ENCODE data around the gene NKX3-2.

The NKX3-2 gene

DNA sequence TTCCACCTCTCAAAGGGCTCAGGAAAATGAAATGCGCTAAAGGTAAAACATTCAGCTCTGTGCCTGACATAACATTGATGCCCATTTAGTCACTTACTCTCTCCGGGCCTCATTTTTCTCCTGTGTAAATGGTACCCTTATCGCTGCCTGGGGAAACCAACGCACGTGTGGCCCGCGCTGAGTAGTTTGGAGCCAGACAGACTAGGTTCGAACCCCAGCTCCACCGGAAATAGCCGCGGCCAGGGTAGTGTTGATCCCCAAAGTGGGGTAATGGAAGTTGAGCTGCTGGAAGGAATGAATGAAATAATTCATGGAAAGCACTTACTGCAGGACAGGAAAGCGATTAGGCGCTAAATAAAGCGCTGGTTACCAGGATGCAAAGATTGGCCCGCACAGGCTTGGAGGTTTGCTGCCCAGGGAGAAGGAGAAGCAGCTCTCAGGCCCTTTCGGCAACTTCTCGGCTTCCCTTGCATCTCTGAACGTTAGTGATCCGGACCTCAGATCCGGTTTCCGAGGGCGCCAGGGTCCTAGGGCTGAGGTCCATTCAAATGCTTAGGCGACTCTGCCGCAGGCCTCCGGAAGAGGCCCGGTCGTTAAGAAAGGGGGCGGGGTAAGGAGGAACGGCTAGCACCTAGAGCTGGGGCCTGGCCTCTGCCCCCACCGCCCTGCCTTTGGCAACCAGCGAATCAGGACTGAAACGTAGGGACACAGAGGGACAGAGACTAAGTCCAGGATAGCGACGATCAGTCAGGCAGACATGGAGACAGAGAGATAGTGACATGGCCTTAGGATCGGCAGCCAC, 13.3 kb downstream of the NKX3-2 start:
- no peak for DNase-seq

DNA sequence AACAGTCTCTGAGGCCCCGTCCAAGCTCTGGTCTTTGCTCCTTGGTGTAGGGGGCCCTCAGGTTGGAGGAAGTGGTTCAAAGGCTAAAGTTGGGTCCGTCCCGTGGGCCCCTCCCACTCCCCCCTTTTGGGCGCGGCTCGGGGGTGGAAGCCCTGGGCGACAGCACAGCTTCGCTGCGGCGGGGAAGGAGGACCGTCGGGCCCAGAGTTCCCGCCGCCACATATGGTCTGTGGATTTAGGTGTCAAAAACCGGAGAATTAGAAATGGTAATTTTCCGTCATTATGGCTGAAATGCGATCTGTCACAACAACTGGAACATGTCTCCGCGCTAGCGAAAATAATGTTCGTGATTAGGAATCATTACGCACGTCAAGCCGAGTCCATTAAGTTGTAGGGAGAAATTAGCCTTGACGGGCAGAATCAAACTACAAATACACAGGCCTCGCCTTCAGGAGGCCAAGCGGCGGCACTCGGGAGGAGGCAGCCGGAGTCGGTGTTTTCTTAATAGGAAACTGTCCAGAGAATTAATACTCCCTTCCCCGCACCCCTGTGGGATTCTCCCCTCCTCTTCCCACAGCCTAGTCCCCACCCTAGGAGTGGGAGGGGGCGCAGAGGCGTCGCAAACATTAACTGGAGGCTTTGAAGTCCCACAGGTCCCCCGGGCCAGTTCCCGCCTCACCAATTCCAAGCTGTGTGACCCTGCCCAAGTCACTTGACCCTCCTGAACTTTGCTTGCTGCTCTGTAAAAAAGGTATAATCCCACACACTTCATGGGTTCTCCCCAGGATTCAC, 15.0 kb downstream of the NKX3-2 start:
- no peak for DNase-seq

DNA sequence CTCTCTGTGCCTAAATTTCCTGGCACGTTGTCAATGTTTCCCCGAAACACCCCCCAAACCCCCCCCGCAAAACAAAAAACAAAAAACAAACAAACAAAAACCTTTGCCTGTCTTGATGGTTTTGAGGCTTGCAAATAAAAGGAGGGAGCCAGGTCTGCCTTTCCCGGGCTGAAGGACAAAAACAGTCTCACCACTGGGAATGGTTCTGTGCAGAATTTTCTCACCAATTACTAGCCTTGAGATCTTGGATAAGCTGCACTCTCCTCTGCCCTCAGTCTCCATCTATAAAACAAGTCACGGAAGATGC, 15.5 kb downstream of the NKX3-2 start:
- no peak for DNase-seq

DNA sequence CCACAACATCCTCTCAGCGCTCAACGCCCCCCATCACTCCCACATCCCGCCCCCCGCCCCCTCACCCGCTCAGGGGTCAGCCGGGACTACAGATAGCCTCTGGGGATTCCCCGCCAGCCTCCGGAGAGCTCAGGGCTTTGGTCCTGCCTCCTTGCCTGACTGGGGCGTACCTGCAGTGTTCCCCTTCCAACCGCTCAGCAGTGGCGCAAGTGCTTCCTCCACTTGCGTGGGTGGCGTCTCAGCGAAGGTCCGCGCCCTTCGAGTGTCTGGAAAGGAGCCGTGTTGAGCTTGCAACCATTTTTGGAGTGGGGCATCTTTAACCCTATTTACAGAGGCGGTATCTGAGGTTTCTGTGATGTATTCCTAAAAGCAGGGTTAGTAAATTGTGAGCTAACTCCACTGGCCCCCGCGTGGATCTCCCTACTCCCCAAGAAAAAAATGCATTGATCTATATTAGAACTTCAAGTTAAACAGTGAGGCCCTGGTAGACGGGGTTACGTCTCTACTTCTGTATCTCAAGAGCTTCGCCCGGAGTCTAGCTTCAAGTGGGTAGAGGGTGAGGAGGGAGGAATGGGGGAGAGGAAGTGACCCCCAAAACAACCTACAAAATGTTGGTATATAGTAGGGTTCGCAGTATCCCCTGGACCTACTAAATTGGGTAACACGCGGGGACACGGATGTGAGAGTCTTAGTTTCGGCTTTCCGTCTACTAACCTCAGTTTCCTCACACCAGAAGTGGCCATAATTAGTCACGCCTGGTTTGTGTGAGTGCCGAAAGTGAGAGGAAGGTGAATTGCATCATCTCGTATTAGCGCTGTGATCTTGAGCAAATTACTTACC, 16.1 kb downstream of the NKX3-2 start:
- peak; percentile 68 for DNase-seq

DNA sequence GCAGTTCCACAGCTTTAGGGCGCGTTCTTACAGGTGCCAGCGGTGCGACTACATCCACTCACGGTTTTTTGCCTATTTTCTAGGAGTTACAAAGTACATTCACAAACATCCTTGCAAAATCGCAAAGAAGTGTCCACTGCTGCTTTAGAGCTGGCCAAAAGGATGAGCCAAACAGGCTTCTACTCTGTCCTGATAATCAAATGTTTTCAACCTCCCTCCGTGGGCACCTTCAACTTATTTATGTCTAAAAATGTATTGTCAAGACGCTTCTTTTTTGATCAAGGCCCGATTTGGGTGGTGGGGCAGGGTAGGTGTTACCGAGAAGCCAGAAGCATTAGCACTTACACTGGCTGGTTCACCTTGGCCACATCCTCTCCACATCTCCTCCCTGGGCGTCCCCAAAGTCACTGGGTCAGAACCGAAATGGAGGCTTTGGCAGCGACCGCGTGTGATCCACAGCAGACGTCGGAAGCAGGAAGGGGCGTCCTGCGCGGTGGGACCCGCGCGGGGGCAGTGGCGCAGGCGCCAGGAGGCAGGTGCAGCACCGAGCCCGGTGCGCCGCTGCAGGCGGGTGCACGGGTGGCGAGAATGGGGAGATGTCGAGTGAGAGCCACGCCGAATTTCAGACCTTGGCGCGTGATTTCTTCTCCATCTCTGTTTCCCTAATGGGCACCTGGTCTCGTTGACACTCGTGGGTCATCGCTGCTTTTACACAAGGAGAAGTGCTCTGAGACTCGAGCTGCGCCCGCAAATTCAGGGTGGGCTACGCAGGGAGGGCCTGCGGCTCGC, 16.9 kb downstream of the NKX3-2 start:
- no peak for DNase-seq

DNA sequence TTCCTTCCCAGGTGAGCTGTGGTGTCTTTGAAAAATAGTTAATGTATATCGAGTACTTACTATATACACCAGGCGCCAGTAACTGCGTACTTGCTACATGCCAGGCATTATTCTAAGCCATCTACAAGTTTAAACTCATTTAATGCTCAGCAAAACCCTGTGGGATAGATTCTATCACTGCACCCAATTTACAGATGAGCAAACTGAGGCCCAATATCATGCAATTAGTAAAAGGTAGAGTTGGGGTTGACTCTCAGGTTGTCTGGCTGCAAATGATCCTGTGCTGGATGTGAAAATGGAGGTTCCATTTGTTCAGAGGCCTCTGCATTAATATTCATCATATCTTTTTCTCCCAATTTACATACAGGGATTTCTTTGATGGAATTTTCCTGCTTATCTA, 17.6 kb downstream of the NKX3-2 start:
- DNase-seq: no peak

DNA sequence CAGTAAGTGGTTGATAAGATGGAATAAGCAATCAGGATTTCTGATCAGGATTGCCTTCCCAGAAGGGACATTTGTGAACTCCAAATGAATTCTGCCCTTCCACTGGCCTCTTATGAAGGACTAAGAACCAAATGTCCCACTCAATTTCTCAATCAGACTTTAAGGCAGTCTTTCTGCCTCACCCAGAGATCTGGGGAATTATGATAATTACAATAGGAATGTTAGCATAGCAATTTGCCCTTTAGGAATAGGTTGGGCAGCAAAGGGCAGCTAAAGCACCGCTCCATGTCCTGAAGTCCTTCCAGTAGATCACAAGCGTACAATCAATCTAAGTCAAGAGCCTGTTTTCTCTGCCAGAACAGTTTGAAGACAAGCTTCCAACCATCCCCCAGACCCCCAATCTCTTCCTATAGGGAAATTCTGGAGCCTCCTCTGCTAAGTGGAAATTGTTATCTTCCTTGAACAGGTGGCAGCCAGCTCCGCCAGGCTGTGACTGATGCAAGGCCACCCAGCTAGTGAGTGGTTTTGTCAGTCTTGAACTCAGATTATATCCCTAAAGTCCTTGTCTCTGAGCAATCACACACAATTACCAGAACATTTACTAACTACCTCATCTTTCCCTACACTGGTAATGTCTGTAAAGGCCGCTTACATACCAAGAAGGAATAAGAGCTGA, 18.6 kb downstream of the NKX3-2 start:
- DNase-seq: no peak

DNA sequence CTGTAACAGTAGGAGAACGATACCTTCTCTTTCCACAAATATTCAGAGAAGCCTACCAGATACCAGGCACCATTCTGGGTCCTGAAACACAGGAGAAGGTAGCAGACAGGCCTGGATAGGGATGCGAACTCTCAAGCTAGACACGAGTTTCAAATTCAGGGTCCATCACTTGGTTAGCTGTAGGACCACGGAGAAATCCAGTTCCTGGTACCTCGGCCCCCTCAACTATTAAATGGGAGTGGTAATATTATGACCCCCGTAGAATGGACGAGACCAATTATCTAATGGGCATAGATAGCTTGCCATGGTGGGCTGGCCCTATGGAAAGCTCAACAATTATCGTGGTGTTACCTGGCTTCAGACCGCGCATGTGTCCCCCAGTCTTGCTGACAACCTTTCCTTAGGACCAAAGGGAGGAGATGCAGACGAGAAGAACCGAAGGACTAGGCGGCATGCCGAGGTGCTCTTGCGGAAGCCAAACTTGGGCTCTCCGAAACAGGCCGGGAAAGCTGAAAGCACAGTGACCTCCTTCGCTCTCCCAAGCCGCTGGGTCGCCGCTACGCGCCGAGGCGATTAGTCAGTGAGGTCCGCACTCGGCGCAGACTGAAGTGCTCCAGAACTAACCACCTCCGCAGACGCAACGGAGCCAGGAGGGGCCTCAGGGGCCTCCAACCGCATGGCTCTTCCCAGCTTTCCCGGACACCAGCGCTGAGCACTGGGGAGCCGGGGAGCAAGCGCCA, 19.6 kb downstream of the NKX3-2 start:
- DNase-seq: no peak

DNA sequence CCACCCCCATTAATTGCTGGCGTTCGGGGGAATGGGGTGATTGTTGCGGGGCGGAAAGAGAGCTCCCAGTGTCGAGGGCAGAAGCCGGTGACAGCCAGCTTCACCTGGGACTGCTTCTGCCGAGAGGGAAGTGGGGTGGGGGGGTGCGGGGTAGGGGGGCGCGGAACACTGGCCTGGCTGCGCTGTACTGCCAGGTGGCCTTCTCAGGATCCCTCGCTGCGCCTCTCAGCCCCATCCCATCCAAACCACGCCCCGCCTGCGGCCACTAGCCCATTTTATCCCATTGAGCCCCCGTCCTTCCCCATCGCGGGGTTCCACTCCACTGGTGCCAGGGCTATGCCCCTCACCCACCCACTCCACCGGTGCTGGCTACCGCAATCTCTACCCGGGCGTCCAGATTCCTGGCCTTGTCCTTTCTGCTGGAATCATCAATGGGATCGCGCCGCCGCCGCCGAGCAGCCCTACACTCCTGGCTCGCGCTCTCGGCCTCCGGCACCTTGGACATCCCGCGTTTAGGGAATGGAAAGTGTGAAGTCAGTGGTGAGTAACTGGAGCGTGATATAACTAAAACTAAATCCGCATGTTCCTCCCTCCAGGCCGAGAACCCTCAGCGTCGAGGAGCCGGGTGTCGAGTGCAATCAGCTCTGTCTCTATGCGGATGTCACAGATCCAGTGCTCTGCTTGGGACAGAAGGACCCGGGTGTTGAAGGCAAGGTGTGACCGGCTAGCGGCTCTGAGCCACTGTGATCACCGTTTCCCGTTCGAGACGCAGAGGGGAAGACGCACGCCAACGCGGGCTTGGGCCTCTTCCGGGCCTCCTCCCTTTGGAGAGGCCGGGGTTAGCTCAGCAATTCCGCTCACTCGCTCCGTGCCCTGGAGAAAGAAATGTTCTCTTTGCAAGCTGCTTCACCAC, 20.5 kb downstream of the NKX3-2 start:
- no peak for DNase-seq

DNA sequence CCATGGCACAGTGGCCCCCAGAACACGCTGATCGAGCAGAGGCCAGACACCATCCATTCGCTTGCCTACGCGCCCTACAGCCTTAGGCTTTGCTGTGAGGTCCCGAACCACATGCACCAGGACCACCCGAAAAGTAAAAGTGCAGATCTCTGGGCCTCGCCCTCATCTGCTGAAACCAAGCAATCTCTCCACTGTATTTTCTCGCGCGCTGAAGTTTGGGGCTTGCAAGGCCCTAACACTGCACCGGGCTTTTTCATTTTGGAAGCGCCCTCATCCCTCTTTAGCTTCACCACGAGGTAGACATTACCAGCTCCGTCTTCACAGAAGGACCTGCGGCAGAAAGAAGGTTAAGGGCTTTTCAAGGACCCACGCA, 21.2 kb downstream of the NKX3-2 start:
- no peak for DNase-seq

DNA sequence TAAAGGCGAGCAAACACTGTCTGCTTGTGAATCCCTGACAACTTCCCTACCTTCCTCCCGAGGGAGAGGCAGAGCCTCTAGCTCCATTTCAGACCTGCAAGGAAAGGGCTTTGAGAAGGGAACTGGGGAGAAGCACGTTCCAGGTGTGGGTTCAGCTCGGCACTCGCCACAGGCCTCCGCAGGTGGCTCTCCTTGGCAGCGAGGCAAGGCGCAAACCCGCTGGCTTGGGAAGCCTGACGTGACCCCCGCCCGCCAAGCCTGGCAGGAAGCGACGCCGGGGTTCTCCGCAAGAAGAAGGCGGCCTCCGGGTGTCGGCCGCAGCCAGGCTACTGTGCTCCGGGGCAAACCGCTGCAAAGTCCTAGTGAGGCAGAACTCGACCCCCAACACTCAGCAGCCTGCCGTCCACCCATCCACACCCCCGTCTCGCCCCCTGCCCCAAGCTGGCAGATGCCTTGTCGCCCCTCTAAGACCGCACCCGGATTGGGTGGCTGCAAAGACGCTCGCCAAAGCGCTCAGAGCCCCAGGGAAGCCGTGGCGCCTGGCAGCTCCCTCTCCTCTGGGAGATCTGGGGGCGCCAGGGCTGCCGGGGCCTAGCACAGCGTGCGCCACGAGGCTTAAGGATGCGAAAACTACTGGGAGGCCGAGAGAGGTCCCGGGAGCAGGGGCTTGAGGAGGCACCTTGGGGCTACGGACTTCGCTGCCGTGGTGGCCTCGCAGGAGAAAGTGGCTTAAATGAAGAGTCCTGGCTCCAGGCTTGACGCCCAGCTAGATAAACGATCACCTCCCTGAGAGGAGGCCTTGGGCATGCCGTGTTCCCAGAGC, 21.8 kb downstream of the NKX3-2 start:
- DNase-seq: no peak

DNA sequence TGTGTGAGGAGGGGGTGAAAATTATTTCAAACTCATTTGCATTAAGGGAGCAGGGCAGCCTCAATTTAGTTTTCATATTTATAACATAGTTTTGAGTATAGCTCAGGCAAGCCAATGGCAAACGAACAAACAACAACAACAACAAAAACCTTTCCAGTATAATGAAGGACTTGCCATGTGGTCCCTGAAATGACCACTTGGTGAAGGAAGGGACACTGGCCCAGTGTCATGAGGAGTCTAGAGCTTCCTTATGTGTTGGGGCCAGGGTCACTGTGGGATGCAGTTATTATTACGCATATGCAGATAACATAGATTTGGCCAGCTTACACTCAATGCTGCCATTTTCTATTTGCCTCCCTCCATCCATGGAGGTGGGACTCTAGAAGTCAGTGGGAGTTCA, 23.3 kb downstream of the NKX3-2 start:
- DNase-seq: no peak

DNA sequence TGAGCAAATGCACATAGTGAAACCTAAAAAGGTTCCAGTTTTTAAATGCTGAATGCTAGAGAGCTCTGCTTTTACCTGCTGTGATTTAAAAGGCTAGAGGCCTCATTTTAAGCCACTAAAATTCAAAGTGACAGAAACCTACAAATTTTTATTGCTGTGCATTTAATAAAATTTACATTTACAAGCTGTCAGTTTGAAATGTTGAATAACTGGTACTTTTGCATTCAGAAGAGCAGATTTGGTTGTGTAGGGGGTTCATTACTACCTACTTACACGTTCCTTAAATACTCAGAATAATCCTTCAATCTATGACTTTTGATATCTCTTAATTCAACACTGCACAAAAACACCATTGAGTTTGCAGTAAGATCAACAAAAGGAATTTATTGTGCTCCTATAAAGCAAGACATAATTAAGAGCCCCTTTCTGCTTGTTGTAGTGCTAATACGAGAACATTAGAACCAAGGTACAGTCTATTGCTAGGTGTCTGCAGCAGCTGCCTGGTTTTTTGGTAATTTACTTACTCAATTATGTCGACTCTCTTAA, 27.9 kb downstream of the NKX3-2 start:
- DNase-seq: no peak

DNA sequence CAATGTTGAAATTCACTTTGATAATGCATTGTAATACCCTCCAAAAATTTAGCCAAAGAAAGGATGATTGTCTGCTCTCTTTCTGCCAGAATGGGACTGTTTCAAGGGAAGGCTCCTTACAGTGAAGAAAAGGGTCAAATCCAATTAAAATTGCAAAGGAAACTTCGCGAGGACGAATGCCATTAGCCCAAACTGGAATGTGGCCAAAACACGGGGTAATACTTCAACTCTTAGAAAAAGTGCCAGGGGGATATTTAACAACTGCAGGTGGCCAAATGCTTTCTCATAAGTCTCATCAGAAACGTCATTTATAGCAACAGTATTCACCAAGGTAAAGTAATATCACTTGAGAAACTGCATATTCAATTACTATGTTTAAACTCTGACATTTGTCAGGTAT, 29.0 kb downstream of the NKX3-2 start:
- DNase-seq: no peak

DNA sequence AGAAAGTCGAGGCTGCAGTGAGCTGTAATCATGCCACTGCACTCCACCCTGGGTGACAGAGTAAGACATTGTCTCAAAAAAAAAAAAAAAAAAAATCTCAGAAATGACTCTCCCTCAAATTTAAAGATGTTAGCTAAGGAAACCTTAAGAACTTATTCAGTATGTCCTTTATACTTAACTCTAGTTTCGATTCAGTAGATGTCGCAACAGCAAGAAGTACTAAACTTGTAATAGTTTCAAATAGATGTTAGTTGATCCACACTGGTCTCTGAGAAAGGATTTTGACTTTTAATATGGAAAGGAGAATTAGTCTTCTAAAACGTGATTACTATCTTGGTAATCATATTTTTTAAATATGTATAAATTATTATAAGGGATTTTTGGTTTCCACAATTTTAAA, 29.6 kb downstream of the NKX3-2 start:
- no peak for DNase-seq

DNA sequence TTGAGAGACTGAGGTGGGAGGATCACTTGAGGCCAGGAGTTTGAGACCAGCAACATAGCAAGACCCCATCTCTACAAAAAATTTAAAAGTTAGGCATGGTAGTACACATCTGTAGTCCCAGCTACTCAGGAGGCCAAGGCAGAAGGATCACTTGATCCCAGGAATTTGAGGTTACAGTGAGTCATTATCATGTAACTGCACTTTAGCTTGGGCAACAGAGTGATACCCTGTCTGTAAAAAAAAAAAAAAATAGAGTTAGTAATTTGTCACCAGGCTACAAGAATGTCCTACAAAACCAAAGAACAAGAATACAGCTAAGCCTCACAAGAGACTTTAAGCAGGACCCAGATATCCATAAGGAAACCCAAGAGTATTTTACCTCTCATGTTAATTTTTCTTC, 33.2 kb downstream of the NKX3-2 start:
- DNase-seq: no peak

DNA sequence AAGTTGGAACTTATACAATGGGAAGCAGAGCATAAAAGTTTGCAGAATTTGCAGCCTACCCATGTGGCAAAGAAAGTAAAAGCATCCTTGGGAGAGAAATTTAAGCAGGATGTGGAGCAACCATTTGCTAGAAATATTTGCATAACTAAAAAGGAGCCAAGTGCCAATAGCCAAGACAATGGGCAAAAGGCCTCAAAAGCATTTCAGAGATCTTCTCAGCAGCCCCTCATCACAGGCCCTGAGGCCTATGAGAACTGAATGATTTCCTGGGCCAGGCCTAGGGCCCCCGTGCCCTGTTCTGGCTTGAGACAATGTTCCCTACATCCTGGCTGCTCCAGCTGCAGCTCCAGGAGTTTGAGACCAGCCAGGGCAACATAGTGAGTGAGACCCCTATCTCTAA, 34.9 kb downstream of the NKX3-2 start:
- no peak for DNase-seq

DNA sequence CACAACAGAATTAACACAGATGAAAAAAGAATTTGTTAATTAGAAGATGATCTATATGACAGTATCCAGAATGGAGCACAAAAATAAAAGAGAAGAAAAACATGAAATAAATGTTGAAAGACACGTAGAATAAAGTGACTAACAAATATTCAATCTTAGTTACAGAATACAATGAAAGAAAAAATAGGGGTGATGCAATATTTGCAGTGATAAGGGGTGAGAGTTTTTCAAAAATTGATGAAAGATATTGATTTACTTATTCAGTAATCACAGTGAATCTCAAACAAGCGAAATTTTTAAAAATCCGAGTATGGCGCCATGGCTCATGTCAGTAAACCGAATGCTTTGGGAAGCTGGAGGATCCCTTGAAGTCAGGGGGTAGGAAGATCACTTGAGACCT, 39.9 kb downstream of the NKX3-2 start:
- no peak for DNase-seq

DNA sequence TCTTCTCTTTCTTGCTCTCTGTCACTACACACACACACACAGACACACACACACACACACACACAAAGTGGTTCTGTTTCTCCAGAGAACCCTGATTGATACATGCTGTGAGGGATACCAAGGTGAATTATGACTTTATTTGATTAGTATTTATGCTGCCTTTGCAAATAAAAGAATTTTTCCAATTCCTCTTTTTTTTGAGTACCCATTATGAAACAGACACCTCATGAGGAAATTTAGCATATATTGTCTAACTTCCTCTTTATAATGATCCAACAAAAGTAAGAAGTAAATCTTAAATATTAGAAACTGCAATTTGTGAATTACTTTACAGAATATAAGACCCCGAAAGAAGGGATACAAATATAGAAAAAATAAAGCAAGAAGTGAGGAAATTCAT, 45.8 kb downstream of the NKX3-2 start:
- no peak for DNase-seq
